Measurements from ENCODE around the gene GCK. TPM values are rescaled to one million over a fixed set of nuclear protein-coding genes. Genes with fewer than 3 reads are reported as not detected.
A peak's percentile ranks its signal among the peaks of the same experiment; 100 is the strongest.

The GCK gene
- total RNA-seq, 3 donors from 2014 or later, result 0.48 to 1.6 TPM; not detected in 1

- H3K4me3 ChIP-seq, result no peak overlapping the region
- no peaks in the 10 kb centered on the region for H3K4me1 ChIP-seq
- no peak for DNase-seq (ENCODE audit: low spot score in 2 of 2)
These were observed 30.3 kb upstream of the GCK start for GRCh38 chr7:44219371-44220045.

DNA sequence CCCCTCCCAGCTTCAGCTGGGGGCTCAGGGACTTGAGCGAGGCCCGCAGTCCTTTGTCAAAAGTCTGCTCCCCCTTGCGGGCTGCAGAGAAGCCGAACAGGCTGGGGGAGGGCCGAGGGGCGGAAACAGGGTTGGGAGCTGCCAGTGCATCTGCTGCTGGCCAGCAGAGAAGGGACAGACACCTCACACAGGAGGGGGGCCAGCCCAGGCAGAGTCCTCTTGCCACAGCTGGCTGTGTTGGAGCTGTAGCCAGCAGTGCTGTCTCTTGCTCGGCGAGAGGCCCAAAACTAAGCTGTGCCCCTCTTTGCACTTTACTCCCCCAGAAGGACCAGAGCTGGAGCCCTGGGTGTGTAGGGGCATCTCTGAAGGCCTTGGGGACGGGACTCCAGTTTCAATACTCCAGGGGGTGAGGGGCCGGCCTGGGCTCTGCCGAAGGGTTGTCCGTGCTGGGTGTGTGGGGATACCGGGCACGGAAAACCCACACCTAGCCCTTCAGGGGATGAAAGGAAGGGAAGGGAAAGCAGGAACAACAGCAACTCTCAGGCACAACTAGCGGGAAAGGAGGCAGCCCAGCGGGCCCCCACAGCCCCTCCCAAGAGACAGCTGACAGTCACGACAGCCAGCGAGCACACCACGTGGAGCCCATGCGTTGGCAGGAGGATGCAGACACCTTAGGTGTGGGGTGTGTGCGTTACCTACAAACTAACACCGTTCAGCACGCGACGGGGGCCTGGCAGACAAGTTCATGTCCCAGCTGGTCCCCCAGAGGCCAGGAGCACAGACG, 29.4 kb upstream of the GCK start:
- H3K27ac ChIP-seq, result no peak overlapping the region
- no peak overlapping the region for H3K4me3 ChIP-seq
- peak in 1 of 2 donors; percentile 33 for DNase-seq (ENCODE audit: low spot score in 2 of 2)
- intact Hi-C loops (cut with DNase I; ENCODE audit: low total_unique reads), result no loop called here
- H3K27me3 ChIP-seq, result no peaks in the 10 kb centered on the region
- H3K36me3 ChIP-seq, result no peaks in the 10 kb centered on the region
- TF ChIP-seq CTCF (IDR thresholded peaks at IDR 0.05), result no peak
- no peak for TF ChIP-seq POLR2A (IDR thresholded peaks at IDR 0.05)
- TF ChIP-seq POLR2AphosphoS5 (IDR thresholded peaks at IDR 0.05), result no peak
- H3K9me3 ChIP-seq, result no peaks in the 10 kb centered on the region
- no peaks in the 10 kb centered on the region for H3K4me1 ChIP-seq

More at GRCh38 chr7:44219371-44220045, 30.3 kb upstream of the GCK start:
- Histone ChIP-seq H3K27ac (no peak overlapping the region), H3K27me3 (no peaks in the 10 kb centered on the region), H3K36me3 (no peaks in the 10 kb centered on the region), H3K9me3 (no peaks in the 10 kb centered on the region)
- intact Hi-C loops (cut with DNase I; ENCODE audit: low total_unique reads), result no loop called here
- no peak for TF ChIP-seq CTCF (IDR thresholded peaks at IDR 0.05)
- no peak for TF ChIP-seq POLR2AphosphoS5 (IDR thresholded peaks at IDR 0.05)
- no peak for TF ChIP-seq POLR2A (IDR thresholded peaks at IDR 0.05)

DNA sequence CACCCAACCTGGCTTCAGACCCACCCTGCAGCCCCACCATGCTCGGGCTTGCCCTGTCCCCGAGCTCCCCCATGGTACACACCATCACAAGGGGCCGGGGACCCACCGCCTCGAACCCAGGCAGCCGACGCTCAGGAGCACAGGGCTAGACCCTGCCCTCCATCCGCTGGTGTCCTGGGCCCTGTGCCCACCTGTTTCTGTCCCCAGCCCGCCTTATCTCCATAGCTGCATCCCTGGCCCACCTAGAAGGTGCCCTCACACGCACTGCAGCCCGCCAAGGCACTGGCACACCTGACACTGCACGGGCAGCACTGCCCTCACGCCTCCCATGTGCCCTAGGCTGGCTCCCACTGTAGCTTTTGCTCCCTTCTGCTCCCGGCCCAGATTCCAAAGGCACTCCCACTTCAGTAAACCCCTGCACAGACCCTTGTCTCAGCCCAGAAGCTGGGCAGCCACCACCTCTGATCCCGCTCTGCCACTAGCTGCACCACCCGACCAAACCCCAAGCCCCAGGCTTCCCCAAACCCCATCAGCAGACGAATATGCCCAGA, 28.7 kb upstream of the GCK start:
- TF ChIP-seq POLR2A (IDR thresholded peaks at IDR 0.05) (no peak), POLR2AphosphoS5 (IDR thresholded peaks at IDR 0.05) (no peak), CTCF (IDR thresholded peaks at IDR 0.05) (no peak)
- Histone ChIP-seq H3K4me1 (no peaks in the 10 kb centered on the region), H3K36me3 (no peaks in the 10 kb centered on the region), H3K4me3 (no peak overlapping the region), H3K27ac (no peak overlapping the region), H3K27me3 (no peaks in the 10 kb centered on the region), H3K9me3 (no peaks in the 10 kb centered on the region)
- DNase-seq (ENCODE audit: low spot score in 2 of 2), result no peak
- intact Hi-C loops (cut with DNase I; ENCODE audit: low total_unique reads), result no loop called here

DNA sequence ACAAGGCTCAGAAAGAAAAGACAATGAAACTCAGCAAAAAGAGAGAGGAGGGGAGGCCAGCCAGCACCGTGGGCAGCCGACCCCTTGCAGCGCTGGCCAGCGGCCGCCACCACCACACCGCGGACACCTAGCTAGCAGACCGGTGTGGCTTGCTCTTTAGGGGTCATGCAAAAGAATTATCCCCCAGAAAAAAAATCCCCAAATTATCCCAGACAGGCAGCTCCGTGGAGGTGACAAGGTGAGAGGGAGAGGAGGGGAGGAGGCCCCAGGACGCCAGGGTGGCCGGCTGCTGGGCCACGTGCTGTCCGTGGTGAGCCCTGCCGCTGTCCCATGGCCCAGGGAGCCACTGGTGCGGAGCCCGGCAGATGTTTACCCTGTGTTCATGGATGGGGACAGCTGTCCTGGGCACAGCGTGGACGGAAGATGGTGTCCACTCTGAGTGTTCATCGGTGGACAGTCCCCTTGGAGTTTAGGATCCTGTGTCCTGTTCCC, 28.0 kb upstream of the GCK start:
- Histone ChIP-seq H3K36me3 (no peaks in the 10 kb centered on the region), H3K9me3 (no peaks in the 10 kb centered on the region), H3K4me1 (no peaks in the 10 kb centered on the region), H3K27ac (no peak overlapping the region), H3K27me3 (no peaks in the 10 kb centered on the region), H3K4me3 (no peak overlapping the region)
- TF ChIP-seq POLR2A (IDR thresholded peaks at IDR 0.05) (no peak), POLR2AphosphoS5 (IDR thresholded peaks at IDR 0.05) (no peak), CTCF (IDR thresholded peaks at IDR 0.05) (no peak)
- intact Hi-C loops (cut with DNase I; ENCODE audit: low total_unique reads), result no loop called here
- DNase-seq (ENCODE audit: low spot score in 2 of 2), result peak in 1 of 2 donors; percentile 35

Data from breast epithelium (tissue), 4 donors.